Neural progenitor cell (in vitro differentiated cells): ENCODE results near the gene RAPGEF5. TPM values are rescaled to one million over a fixed set of nuclear protein-coding genes. Genes with fewer than 3 reads are reported as not detected.
A peak's percentile ranks its signal among the peaks of the same experiment; 100 is the strongest.

ENCODE experiments used
- DNase-seq: peaks from one replicate; pipeline ENCODE4 v3.0.0-alpha.2; 2016; ENCODE audit warnings: low spot score
- H2AFZ ChIP-seq: fragments of 200-600 bp; sonication (generic); replicated peaks from 2 replicates; pipeline ENCODE4 v1.6.1; 2016; ENCODE audit warnings: antibody characterized with exemption
- H3F3A ChIP-seq: fragments of 200-600 bp; sonication (generic); 2 replicates; pipeline ENCODE4 v1.6.1; 2016; ENCODE audit warnings: antibody characterized with exemption, low read depth
- H3K27ac ChIP-seq: fragments of 200-600 bp; sonication (generic); 2 replicates; pipeline ENCODE4 v1.5.1; 2016; ENCODE audit warnings: mild to moderate bottlenecking
- H3K27me3 ChIP-seq: fragments of 200-600 bp; sonication (generic); 2 replicates; pipeline ENCODE4 v1.6.1; 2016; ENCODE audit warnings: mild to moderate bottlenecking, moderate library complexity
- H3K36me3 ChIP-seq: fragments of 200-600 bp; sonication (generic); 2 replicates; pipeline ENCODE4 v1.5.1; 2016
- H3K4me1 ChIP-seq: fragments of 200-600 bp; sonication (generic); 2 replicates; pipeline ENCODE4 v1.6.1; 2016; ENCODE audit warnings: mixed run types
- H3K4me2 ChIP-seq: fragments of 200-600 bp; sonication (generic); 2 replicates; pipeline ENCODE4 v1.6.1; 2016
- H3K4me3 ChIP-seq: fragments of 200-600 bp; sonication (generic); 2 replicates; pipeline ENCODE4 v1.5.1; 2016
- H3K79me2 ChIP-seq: fragments of 200-600 bp; sonication (generic); 2 replicates; pipeline ENCODE4 v1.6.1; 2016; ENCODE audit warnings: low read depth
- H3K9ac ChIP-seq: fragments of 200-600 bp; sonication (generic); 2 replicates; pipeline ENCODE4 v1.6.1; 2016
- H3K9me3 ChIP-seq: fragments of 200-600 bp; sonication (generic); 2 replicates; pipeline ENCODE4 v1.5.1; 2016; ENCODE audit warnings: low read depth
- H4K20me1 ChIP-seq: fragments of 200-600 bp; sonication (generic); 2 replicates; pipeline ENCODE4 v1.6.1; 2016; ENCODE audit warnings: low read depth
- H3K27ac Mint-ChIP-seq: 3 replicates; pipeline ENCODE4 v1.8.0; 2021; ENCODE audit warnings: mixed read lengths
- H3K27me3 Mint-ChIP-seq: 2 replicates; pipeline ENCODE4 v1.8.0; 2022; ENCODE audit warnings: low read depth, mild to moderate bottlenecking, inconsistent platforms, moderate library complexity, mixed read lengths; ENCODE audit not compliant: insufficient read depth
- H3K36me3 Mint-ChIP-seq: 3 replicates; pipeline ENCODE4 v1.8.0; 2021; ENCODE audit warnings: mixed read lengths
- H3K4me1 Mint-ChIP-seq: 3 replicates; pipeline ENCODE4 v1.8.0; 2021; ENCODE audit warnings: mixed read lengths
- H3K4me3 Mint-ChIP-seq: 3 replicates; pipeline ENCODE4 v1.8.0; 2021; ENCODE audit warnings: mild to moderate bottlenecking, moderate library complexity, mixed read lengths
- H3K9me3 Mint-ChIP-seq: 3 replicates; pipeline ENCODE4 v1.8.0; 2020; ENCODE audit warnings: mixed read lengths
- CTCF ChIP-seq: fragments of 200-600 bp; sonication (generic); IDR thresholded peaks from 2 replicates; pipeline ENCODE4 v1.5.1; 2017; ENCODE audit warnings: antibody characterized with exemption, mild to moderate bottlenecking
- EZH2 ChIP-seq: fragments of 200-600 bp; sonication (generic); IDR thresholded peaks from 2 replicates; pipeline ENCODE4 v1.6.1; 2017; ENCODE audit warnings: antibody characterized with exemption, mild to moderate bottlenecking, moderate library complexity
- EZH2phosphoT487 ChIP-seq: fragments of 200-600 bp; sonication (generic); IDR thresholded peaks from 2 replicates; pipeline ENCODE4 v1.6.1; 2017; ENCODE audit warnings: antibody characterized with exemption
- total RNA-seq: library from RNA; depleted of rRNA; stranded (reverse); fragments of >200 nt; gene quantifications from 2 replicates; pipeline ENCODE4 v1.2.3, GENCODE V29; 2015; ENCODE audit warnings: low replicate concordance

The RAPGEF5 gene
- total RNA-seq, 1 donor from 2014 or later, result 5.7 TPM

- peaks cover 33% of the 10 kb centered on the region for H3K4me1 Mint-ChIP-seq
- Histone ChIP-seq H4K20me1 (no peaks in the 10 kb centered on the region), H3K9ac (no peak overlapping the region), H3K4me3 (no peak overlapping the region), H3K27me3 (no peaks in the 10 kb centered on the region), H3K79me2 (no peaks in the 10 kb centered on the region), H3K36me3 (no peaks in the 10 kb centered on the region), H3K4me2 (peak overlapping the region; percentile 59), H3K4me1 (peaks cover 38% of the 10 kb centered on the region), H3F3A (peaks cover 4% of the 10 kb centered on the region), H3K27ac (no peak overlapping the region), H2AFZ (no peak overlapping the region), H3K9me3 (no peaks in the 10 kb centered on the region)
- peaks cover 6% of the 10 kb centered on the region for H3K9me3 Mint-ChIP-seq
- no peak for TF ChIP-seq EZH2phosphoT487
- TF ChIP-seq CTCF, result no peak
- no peak for TF ChIP-seq EZH2
- DNase-seq, result peak; percentile 30
- H3K36me3 Mint-ChIP-seq, result no peaks in the 10 kb centered on the region
- no peak overlapping the region for H3K4me3 Mint-ChIP-seq
- peak overlapping the region; percentile 72 for H3K27ac Mint-ChIP-seq
- peaks cover 7% of the 10 kb centered on the region for H3K27me3 Mint-ChIP-seq
Observed at GRCh38 chr7:22252016-22252415, 104.9 kb downstream of the RAPGEF5 start.

GRCh38 chr7:22251281-22251680, 105.7 kb downstream of the RAPGEF5 start:
- TF ChIP-seq EZH2phosphoT487 (no peak), EZH2 (no peak), CTCF (no peak)
- no peaks in the 10 kb centered on the region for H3K9me3 ChIP-seq
- peak; percentile 49 for DNase-seq
- H3K36me3 ChIP-seq, result no peaks in the 10 kb centered on the region
- peaks cover 32% of the 10 kb centered on the region for H3K4me1 ChIP-seq
- H3K4me3 ChIP-seq, result no peak overlapping the region
- H3K4me2 ChIP-seq, result peak overlapping the region; percentile 50
- H3K79me2 ChIP-seq, result no peaks in the 10 kb centered on the region
- peaks cover 7% of the 10 kb centered on the region for H3K27me3 Mint-ChIP-seq
- H3K9ac ChIP-seq, result no peak overlapping the region
- no peak overlapping the region for H3K27ac Mint-ChIP-seq
- no peaks in the 10 kb centered on the region for H3K36me3 Mint-ChIP-seq
- H2AFZ ChIP-seq, result no peak overlapping the region
- peaks cover 4% of the 10 kb centered on the region for H3F3A ChIP-seq
- H3K4me1 Mint-ChIP-seq, result peaks cover 32% of the 10 kb centered on the region
- no peak overlapping the region for H3K4me3 Mint-ChIP-seq
- no peaks in the 10 kb centered on the region for H4K20me1 ChIP-seq
- no peaks in the 10 kb centered on the region for H3K27me3 ChIP-seq
- no peak overlapping the region for H3K27ac ChIP-seq
- peaks cover 12% of the 10 kb centered on the region for H3K9me3 Mint-ChIP-seq

GRCh38 chr7:22250390-22250789, 106.6 kb downstream of the RAPGEF5 start:
- no peak for TF ChIP-seq EZH2phosphoT487
- TF ChIP-seq EZH2, result no peak
- no peak overlapping the region for H3K4me2 ChIP-seq
- H3K4me1 ChIP-seq, result peaks cover 28% of the 10 kb centered on the region
- H3K9me3 ChIP-seq, result no peaks in the 10 kb centered on the region
- H3K36me3 ChIP-seq, result no peaks in the 10 kb centered on the region
- H3K27me3 ChIP-seq, result no peaks in the 10 kb centered on the region
- peaks cover 7% of the 10 kb centered on the region for H3K27me3 Mint-ChIP-seq
- no peak for DNase-seq
- no peaks in the 10 kb centered on the region for H3K79me2 ChIP-seq
- H3K9me3 Mint-ChIP-seq, result peaks cover 19% of the 10 kb centered on the region
- no peak overlapping the region for H3K27ac ChIP-seq
- H3K9ac ChIP-seq, result no peak overlapping the region
- no peak overlapping the region for H3K27ac Mint-ChIP-seq
- no peak overlapping the region for H3K4me3 ChIP-seq
- H4K20me1 ChIP-seq, result no peaks in the 10 kb centered on the region
- no peak overlapping the region for H2AFZ ChIP-seq
- no peaks in the 10 kb centered on the region for H3K36me3 Mint-ChIP-seq
- no peaks in the 10 kb centered on the region for H3F3A ChIP-seq
- H3K4me1 Mint-ChIP-seq, result peaks cover 26% of the 10 kb centered on the region
- H3K4me3 Mint-ChIP-seq, result no peak overlapping the region

DNA sequence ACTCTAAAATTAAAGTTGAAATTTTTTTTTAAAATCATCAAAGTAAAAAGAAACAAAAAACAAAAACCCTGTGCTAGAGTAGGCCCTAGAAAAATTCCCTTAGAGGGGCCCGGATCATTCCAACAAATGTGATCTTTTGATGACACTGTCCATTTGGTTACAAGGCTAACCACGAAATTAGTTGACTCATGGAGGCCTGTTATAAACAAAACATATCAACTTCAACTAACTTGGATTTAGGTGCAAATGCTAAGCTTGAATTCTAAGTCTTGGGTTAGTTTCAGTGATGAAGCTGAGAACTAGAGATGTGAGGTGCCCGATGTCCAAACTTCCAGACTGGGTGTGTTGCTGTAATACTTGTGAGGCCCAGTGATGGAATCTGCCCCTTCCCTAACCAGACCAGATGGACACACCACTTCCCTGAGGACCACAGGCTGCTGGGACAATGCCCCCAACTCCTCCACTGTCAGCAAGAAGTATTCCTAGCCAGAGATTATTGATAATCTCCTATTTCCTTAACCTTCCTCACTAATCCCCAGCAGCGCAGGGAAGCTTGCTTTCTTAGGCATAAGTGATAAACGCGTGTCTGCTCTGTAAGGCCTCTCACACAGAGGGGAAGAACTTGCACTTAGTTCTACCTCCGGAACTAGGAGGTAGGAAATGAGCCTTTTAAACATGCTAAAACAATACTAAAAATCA, 108.7 kb downstream of the RAPGEF5 start:
- Histone ChIP-seq H3K9ac (no peak overlapping the region), H3K9me3 (no peaks in the 10 kb centered on the region), H3K79me2 (no peaks in the 10 kb centered on the region), H3K4me2 (no peak overlapping the region), H3K4me3 (no peak overlapping the region), H3K36me3 (no peaks in the 10 kb centered on the region), H4K20me1 (no peaks in the 10 kb centered on the region), H3K27me3 (no peaks in the 10 kb centered on the region), H3F3A (no peaks in the 10 kb centered on the region), H2AFZ (no peak overlapping the region), H3K4me1 (peaks cover 27% of the 10 kb centered on the region), H3K27ac (no peak overlapping the region)
- H3K27ac Mint-ChIP-seq, result no peak overlapping the region
- TF ChIP-seq EZH2phosphoT487 (no peak), CTCF (no peak), EZH2 (no peak)
- peaks cover 18% of the 10 kb centered on the region for H3K9me3 Mint-ChIP-seq
- H3K4me3 Mint-ChIP-seq, result no peak overlapping the region
- DNase-seq, result no peak
- H3K36me3 Mint-ChIP-seq, result no peaks in the 10 kb centered on the region
- H3K27me3 Mint-ChIP-seq, result peaks cover 7% of the 10 kb centered on the region
- peaks cover 24% of the 10 kb centered on the region for H3K4me1 Mint-ChIP-seq
